K562 treated with DMSO at 1 percent for 24 hours (cell line): ENCODE results near the gene RPS6KA6. TPM values are rescaled to one million over a fixed set of nuclear protein-coding genes. Genes with fewer than 3 reads are reported as not detected.

Experiments
- total RNA-seq: library from RNA; unstranded; fragments of 300-600 nt; gene quantifications from 2 replicates; pipeline ENCODE4 v1.2.3, GENCODE V29; 2022; ENCODE audit warnings: low read depth; ENCODE audit not compliant: insufficient read depth

Gene RPS6KA6
- not detected in 2 replicates for total RNA-seq

DNA sequence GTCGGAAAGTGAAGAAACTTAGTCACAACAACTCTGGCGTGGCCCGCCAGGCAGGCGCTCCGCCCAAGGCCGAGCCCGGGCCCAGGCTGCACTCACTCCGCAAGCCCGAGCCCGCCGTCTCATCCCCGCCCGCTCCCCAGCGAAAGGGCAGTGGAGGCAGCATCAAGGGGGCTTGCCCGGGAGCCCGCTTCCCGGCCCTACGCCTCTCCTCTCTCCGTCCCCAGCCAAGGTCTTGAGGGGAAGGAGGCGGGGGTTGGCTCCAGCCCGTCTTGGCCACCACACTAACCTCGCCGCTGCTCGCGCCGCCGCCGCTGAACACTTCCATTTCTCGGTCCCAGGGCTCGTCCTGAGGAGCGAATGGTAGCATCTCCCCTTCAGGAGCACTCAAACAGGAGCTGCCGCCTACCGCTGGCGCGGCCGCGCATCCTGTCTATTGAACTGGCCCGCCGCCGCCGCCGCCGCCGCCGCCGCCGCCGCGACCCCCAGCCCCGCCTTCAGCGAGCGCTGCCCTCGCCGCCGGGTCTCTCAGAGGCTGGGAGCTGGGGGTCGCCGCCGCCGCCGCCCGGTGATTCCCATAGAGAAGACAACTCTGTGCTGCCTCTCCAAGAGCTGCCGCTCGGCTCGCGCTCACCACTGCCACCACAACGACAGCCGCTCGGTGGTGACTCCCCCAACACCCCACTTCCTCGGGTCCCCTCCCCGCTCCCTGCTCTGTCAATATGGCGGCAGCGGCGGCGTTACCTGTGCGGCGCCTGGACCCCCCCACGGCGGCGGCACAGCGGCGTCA is at the start of gene RPS6KA6:
RPS6KA6 (minus strand) TSS at position 667 of the 787 bp plus-strand sequence; CDS start at position 367, 300 bp downstream.

